Measurements from ENCODE around the gene TMEFF1. TPM values are rescaled to one million over a fixed set of nuclear protein-coding genes. Genes with fewer than 3 reads are reported as not detected.

The TMEFF1 gene, protein sequence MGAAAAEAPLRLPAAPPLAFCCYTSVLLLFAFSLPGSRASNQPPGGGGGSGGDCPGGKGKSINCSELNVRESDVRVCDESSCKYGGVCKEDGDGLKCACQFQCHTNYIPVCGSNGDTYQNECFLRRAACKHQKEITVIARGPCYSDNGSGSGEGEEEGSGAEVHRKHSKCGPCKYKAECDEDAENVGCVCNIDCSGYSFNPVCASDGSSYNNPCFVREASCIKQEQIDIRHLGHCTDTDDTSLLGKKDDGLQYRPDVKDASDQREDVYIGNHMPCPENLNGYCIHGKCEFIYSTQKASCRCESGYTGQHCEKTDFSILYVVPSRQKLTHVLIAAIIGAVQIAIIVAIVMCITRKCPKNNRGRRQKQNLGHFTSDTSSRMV
- 8.8 and 10.7 TPM in 2 replicates for total RNA-seq

GRCh38 chr9:100472788-100473275, at the start of gene TMEFF1:
Gene TMEFF1, plus strand, starts transcription at chr9:100473149. Its CDS starts 396 bp downstream, at chr9:100473545.

GRCh38 chr9:100426530-100427365, 46.2 kb upstream of the TMEFF1 start, which contains the start of gene MSANTD3:
Gene MSANTD3, plus strand, starts transcription at chr9:100427143. Its CDS starts 14,796 bp downstream, at chr9:100441939.

DNA sequence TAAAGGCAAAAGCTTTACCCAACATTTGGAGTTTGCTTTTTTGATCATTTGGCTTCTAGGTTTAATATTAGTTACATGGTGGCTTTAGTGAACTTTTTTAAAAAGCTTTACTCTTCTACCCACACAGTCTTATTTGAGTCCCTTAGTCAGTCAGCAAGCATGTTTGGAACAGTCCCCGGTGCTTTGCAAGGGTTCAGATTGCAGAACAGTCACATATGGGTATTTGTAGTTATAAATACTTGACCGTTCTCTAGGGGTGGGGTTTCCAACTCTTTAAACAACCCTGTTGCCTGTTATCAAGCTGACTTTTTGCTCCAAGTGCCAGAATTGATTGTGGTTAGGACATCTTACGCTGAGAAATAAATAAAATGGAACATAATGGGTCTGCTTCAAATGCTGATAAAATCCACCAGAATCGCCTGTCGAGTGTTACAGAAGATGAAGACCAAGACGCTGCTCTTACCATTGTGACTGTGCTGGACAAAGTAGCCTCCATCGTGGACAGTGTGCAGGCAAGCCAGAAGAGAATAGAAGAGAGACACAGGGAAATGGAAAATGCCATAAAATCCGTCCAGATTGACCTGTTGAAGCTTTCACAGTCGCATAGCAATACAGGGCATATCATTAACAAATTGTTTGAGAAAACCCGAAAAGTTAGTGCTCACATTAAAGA, 105.0 kb downstream of the TMEFF1 start, which contains the start of gene CAVIN4:
Gene CAVIN4 (plus strand): TSS at position 304 of the 673 bp plus-strand sequence. CDS start 65 bp downstream, at position 369.

Other genes with a start within 250 kb of the TMEFF1 start
- gene TEX10, start 120.2 kb upstream of the TMEFF1 start, total RNA-seq, result 22.9 and 34.0 TPM in 2 replicates
- gene MSANTD3, start 46.0 kb upstream of the TMEFF1 start, total RNA-seq, result 74.1 and 85.9 TPM in 2 replicates
- 1.6 and 3.3 TPM in 2 replicates for gene CAVIN4, start 104.9 kb downstream of the TMEFF1 start, total RNA-seq